BJ (cell line): ENCODE results near the gene SPG7. TPM values are rescaled to one million over a fixed set of nuclear protein-coding genes. Genes with fewer than 3 reads are reported as not detected.

Source experiments
- CTCF ChIA-PET: fragments of 350-600 bp; formaldehyde crosslinking; extraction: SDS; loops from one replicate; lab custom pipeline; 2021; ENCODE audit warnings: antibody characterized with exemption, inconsistent platforms; lab: Yijun Ruan, JAX
- POLR2A ChIA-PET: fragments of 300-600 bp; sonication (Branson Sonifier 250); formaldehyde crosslinking; extraction: SDS; loops from one replicate; lab custom pipeline; 2021; ENCODE audit warnings: antibody characterized with exemption; lab: Charles Lee
- DNase-seq: peaks from one replicate; pipeline ENCODE4 v3.0.0-alpha.2; 2011; ENCODE audit warnings: low read depth
- H3K27me3 ChIP-seq: 2 replicates; pipeline ENCODE4 v1.6.0; 2011; ENCODE audit warnings: low read length; ENCODE audit not compliant: control insufficient read depth, insufficient read depth
- H3K36me3 ChIP-seq: 2 replicates; pipeline ENCODE4 v1.5.1; 2011; ENCODE audit warnings: low read length; ENCODE audit not compliant: control insufficient read depth, insufficient read depth
- H3K4me3 ChIP-seq: 2 replicates; pipeline ENCODE4 v1.5.1; 2011; ENCODE audit warnings: low read depth, mild to moderate bottlenecking, control low read depth, low read length
- CTCF ChIP-seq: IDR thresholded peaks from 2 replicates; pipeline ENCODE4 v1.5.1; 2011; ENCODE audit warnings: low read depth, mild to moderate bottlenecking, control low read depth, inconsistent platforms, low read length, moderate library complexity; ENCODE audit not compliant: insufficient read depth
- polyA plus RNA-seq: library from polyadenylated mRNA; depleted of rRNA; stranded (reverse); fragments of >200 nt; gene quantifications from 2 replicates; pipeline ENCODE4 v1.2.3, GENCODE V29; 2011

The SPG7 gene
- polyA plus RNA-seq, 1 experiment: 45.0 TPM

- ChIA-PET POLR2A (no interaction called here), CTCF (interaction anchor here (1.1 kb wide), 1 partner anchor 27 kb away, joined by 3 read pairs; no protein-coding TSS in a partner anchor)
- Histone ChIP-seq H3K4me3 (no peak overlapping the region), H3K27me3 (no peaks in the 10 kb centered on the region), H3K36me3 (no peaks in the 10 kb centered on the region)
- no peak for TF ChIP-seq CTCF
- DNase-seq: no peak
Observed at GRCh38 chr16:89588413-89589109, 80.4 kb downstream of the SPG7 start.

- ChIA-PET CTCF (interaction anchor here (1.1 kb wide), 2 partner anchors 11 to 26 kb away, joined by 3 read pairs; no protein-coding TSS in a partner anchor), POLR2A (no interaction called here)
- no peak for TF ChIP-seq CTCF
- H3K27me3 ChIP-seq: no peaks in the 10 kb centered on the region
- no peaks in the 10 kb centered on the region for H3K36me3 ChIP-seq
- DNase-seq: no peak
- no peak overlapping the region for H3K4me3 ChIP-seq
Observed at GRCh38 chr16:89589241-89589926, 81.2 kb downstream of the SPG7 start.

GRCh38 chr16:89593841-89594240 is 85.6 kb downstream of the SPG7 start:
- Histone ChIP-seq H3K27me3 (no peaks in the 10 kb centered on the region), H3K4me3 (no peak overlapping the region), H3K36me3 (no peaks in the 10 kb centered on the region)
- CTCF ChIA-PET: interaction anchor here (1.0 kb wide), 1 partner anchor 9 kb away, joined by 3 read pairs; no protein-coding TSS in a partner anchor
- no peak for TF ChIP-seq CTCF
- POLR2A ChIA-PET: no interaction called here
- DNase-seq: no peak

DNA sequence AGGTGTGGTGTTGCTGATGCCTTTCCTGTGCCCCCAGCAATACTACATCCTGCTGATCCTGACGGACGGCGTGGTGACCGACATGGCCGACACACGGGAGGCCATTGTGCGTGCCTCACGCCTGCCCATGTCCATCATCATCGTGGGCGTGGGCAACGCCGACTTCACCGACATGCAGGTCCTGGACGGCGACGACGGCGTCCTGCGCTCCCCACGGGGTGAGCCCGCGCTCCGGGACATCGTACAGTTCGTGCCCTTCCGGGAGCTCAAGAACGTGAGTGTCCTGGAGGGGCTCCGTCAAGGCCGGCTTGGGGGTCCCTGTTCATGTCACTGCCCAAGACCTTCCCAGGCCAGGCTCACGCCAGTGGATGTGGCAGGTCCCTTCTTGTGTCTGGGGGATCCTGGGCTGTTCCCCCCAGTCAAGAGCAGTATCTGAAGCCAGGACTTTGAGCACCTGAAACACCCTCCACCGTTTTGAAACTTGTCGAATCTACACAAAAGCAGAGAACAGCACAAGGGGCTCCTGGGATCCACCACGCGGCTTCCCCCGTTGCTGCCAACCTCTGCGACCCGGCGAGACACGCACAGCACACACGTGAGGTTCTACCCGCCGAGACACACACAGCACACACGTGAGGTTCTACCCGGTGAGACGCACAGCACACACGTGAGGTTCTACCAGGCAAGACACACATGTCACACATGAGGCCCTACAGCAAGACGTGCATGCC is 87.3 kb downstream of the SPG7 start:
- Histone ChIP-seq H3K36me3 (no peaks in the 10 kb centered on the region), H3K27me3 (no peaks in the 10 kb centered on the region), H3K4me3 (no peak overlapping the region)
- ChIA-PET CTCF (no interaction called here), POLR2A (no interaction called here)
- no peak for TF ChIP-seq CTCF
- DNase-seq: no peak

DNA sequence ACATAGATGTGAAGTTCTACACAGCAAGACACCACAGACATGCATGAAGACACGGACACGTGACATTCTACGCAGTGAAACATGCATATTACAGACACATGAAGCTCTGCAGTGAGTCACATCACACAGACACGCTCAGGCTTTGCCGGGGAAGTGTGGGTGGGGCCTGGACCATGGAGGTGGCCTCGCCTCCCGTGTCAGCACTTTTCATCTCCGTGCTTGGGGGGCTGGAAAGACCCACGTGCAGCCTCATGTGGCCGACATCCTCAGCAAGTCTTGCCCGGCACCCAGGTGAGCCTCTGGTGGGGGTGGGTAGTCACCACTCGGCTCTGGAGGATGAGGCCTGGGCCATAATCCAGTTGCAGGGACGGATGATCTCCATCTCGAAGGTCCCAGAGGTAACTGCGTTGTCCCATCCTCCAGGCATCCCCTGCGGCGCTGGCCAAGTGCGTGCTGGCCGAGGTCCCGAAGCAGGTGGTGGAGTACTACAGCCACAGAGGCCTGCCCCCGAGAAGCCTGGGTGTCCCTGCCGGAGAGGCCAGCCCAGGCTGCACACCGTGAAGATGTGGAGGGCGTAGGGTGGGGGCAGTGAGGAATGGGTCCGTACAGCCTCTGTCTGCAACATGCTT is 88.0 kb downstream of the SPG7 start:
- H3K36me3 ChIP-seq: no peaks in the 10 kb centered on the region
- H3K27me3 ChIP-seq: no peaks in the 10 kb centered on the region
- H3K4me3 ChIP-seq: no peak overlapping the region
- POLR2A ChIA-PET: no interaction called here
- DNase-seq: no peak
- CTCF ChIA-PET: no interaction called here
- TF ChIP-seq CTCF: no peak
